Erythroblast (primary cell): Measurements from ENCODE around the gene PSMB5.
"Not testable (repeated sequence)": the region's sequence is repeated elsewhere in the genome, so short reads cannot be mapped to it uniquely, and the experiment has no call there.

Source experiments
- GATA1 ChIP-seq: IDR thresholded peaks from 2 replicates; pipeline ENCODE4 v1.6.1; 2011; ENCODE audit warnings: low read depth, mild to moderate bottlenecking, control low read depth, low read length, moderate library complexity
- POLR2A ChIP-seq: IDR thresholded peaks from 2 replicates; pipeline ENCODE4 v1.6.1; 2011; ENCODE audit warnings: mild to moderate bottlenecking, low read length

DNA sequence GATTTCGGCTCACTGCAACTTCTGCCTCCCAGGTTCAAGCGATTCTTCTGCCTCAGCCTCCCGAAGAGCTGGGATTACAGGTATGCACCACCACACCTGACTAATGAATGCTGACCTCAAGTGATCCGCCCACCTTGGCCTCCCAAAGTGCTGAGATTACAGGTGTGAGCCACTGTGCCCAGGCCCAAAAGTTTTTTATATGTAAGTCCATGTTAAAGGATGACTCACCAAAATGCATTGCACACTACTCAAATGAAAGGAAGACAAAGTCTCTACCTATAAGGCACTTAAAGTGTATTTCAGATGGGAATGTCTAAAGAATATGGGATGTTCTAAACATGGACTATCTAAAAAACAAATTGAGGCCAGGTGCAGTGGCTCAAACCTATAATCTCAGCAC is 30.4 kb downstream of the PSMB5 start:
- TF ChIP-seq POLR2A, GATA1: not testable (repeated sequence)
